T-helper 1 cell treated with Interleukin-12 subunit alpha and Interleukin-12 subunit beta and Interleukin-4 antibody, amounts not matched to agents 30 ng/mL and 1 ng/mL, for 36 hours (primary cell): Measurements from ENCODE around the gene SMPDL3A. TPM values are rescaled to one million over a fixed set of nuclear protein-coding genes. Genes with fewer than 3 reads are reported as not detected.

Experiments
- intact Hi-C: fragments of 100-400 bp; cut with micrococcal nuclease; formaldehyde crosslinking; loops from one replicate; pipeline ENCODE4 v1.15.1; 2024
- total RNA-seq: library from RNA; stranded (reverse); gene quantifications from 2 replicates; pipeline ENCODE4 v1.2.3, GENCODE V29; 2022

Gene SMPDL3A
- total RNA-seq, 1 donor from 2014 or later: 2.1 TPM

GRCh38 chr6:122772724-122773415 lies 16.2 kb upstream of the SMPDL3A start:
- intact Hi-C loops: no loop called here

DNA sequence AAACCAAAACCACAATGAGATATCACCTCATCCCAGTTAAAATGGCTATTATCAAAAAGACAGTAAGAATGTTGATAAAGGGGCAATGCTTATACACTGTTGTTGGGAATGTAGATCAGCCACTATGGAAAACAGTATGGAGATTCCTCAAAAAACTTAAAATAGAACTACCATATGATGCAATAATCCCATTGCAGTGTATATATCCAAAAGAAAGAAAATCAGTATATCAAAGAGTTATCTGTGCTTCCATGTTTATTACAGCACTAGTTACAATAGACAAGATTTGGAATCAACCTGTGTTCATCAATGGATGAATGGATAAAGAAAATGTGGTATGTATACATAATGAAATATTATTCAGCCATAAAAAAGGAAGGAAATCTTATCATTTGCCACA lies 13.1 kb upstream of the SMPDL3A start:
- intact Hi-C loops: no loop called here

- intact Hi-C loops: no loop called here
These were observed 10.8 kb upstream of the SMPDL3A start for GRCh38 chr6:122778302-122778701.

DNA sequence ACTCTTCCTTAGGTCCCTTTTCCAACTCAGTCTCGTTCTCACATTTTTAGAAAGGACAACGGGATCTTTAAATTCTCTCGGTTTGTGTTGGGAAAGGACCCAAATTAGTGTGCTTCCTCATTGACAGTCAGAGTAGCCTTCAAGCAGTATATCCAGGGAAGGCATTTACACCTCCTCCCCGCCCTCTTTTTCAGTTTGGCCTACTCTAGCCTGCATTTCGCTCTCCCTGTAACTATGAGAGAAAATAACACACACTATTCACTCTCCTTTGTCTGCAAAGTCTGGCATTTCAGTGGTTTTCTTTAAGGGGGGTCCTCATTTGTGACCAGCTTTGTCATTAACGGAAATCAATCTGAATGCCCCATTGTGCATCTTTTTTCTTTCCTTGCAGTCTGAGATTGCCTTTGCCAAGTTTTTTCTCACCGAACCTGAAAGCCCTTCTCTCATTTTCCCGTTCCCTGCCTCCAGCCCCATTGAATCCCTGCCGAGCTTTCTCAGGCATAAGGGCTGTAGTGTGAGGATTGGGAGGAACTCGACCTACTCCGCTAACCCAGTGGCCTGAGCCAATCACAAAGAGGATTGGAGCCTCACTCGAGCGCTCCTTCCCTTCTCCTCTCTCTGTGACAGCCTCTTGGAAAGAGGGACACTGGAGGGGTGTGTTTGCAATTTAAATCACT lies 9.9 kb upstream of the SMPDL3A start:
- intact Hi-C loops: no loop called here

DNA sequence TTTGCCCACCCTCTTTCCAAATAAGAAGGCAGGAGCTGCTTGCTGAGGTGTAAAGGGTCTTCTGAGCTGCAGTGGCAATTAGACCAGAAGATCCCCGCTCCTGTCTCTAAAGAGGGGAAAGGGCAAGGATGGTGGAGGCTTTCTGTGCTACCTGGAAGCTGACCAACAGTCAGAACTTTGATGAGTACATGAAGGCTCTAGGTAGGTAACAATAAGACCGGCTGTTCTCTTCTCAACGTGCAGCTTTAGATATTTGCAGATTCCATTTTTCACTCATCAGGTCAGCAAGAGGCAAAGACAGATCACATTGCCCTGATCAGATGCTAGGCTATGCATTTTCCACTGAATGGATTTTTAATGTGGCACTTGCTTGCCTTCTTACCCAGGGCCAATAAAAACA lies 9.4 kb upstream of the SMPDL3A start, which contains the start of gene FABP7:
FABP7 (plus strand) TSS at position 50 of the 400 bp plus-strand sequence; CDS start at position 129, 79 bp downstream.
- intact Hi-C loops: no loop called here

DNA sequence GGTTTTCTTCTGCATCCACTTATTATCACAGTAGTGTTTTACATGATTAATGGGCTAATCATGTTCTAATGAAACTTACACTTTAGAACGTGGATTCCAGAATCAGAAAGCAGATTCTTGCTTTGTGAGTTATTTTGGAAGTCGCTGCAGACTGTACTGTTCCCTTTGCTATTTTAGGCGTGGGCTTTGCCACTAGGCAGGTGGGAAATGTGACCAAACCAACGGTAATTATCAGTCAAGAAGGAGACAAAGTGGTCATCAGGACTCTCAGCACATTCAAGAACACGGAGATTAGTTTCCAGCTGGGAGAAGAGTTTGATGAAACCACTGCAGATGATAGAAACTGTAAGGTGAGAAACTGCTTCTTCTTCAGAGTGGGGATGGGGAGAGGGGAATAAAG lies 8.9 kb upstream of the SMPDL3A start:
- intact Hi-C loops: no loop called here

DNA sequence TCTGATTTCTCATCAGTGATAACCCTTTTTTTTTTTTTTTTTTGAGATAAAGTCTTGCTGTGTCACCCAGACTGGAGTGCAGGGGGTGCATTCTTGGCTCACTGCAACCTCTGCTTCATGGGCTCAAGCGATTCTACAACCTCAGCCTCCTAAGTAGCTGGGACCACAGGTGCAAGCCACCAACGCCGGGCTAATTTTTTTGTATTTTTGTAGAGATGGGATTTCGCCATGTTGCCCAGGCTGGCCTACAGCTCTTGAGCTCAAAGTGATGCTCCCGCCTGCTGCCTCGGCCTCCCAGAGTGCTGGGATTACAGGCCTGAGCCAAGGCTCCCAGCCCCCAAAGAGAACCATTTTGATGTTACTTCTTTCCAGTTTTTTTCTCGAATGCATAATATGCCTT lies 7.3 kb upstream of the SMPDL3A start:
- intact Hi-C loops: no loop called here

DNA sequence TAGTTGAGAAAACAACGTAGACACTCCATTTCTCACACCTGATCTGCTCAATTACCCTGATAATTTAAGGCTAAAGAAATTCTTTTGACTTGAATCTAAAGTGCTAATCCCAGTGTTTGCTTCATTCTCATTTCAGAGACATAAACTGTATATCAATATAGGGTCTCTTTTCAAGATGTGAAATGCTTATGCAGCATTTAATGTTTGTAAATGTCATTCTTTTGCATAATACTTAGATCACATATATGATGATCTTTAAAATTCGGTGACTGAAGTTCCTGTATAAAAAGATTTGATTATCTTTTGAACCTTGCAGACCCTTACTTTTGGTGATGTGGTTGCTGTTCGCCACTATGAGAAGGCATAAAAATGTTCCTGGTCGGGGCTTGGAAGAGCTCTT lies 5.7 kb upstream of the SMPDL3A start:
- intact Hi-C loops: no loop called here

- intact Hi-C loops: no loop called here
These were observed 3.2 kb upstream of the SMPDL3A start for GRCh38 chr6:122785891-122786290.

DNA sequence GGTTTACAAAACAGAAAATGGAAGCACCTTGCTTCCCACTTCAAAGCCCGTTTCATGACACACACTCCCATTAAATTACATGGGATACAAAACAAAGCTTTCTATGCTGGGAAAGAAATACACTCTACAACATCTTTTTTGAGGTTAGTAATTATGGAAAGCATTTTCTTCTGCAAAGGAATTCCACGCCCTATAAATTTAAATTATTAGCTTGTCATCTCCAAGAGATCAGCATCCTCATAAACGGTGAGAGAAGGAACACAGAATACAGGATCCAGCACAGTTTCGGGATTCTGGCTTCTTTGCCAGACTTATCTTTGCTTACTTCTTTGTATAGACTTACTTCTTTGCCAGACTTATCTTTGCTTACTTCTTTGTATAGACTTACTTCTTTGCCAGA lies 1.3 kb upstream of the SMPDL3A start:
- intact Hi-C loops: loop anchor here (2.0 kb wide), 1 partner anchor 37 kb away; no protein-coding TSS in a partner anchor

GRCh38 chr6:122788208-122788607 lies 850 bp upstream of the SMPDL3A start:
- intact Hi-C loops: loop anchor here (2.0 kb wide), 1 partner anchor 37 kb away; no protein-coding TSS in a partner anchor

GRCh38 chr6:122788663-122789181 lies 336 bp upstream of the SMPDL3A start:
- intact Hi-C loops: loop anchor here (1.0 to 2.0 kb wide), 2 partner anchors 38 to 51 kb away; no protein-coding TSS in a partner anchor

GRCh38 chr6:122790028-122790422 lies 967 bp downstream of the SMPDL3A start:
- intact Hi-C loops: loop anchor here (2.0 kb wide), 1 partner anchor 31 kb away; no protein-coding TSS in a partner anchor

DNA sequence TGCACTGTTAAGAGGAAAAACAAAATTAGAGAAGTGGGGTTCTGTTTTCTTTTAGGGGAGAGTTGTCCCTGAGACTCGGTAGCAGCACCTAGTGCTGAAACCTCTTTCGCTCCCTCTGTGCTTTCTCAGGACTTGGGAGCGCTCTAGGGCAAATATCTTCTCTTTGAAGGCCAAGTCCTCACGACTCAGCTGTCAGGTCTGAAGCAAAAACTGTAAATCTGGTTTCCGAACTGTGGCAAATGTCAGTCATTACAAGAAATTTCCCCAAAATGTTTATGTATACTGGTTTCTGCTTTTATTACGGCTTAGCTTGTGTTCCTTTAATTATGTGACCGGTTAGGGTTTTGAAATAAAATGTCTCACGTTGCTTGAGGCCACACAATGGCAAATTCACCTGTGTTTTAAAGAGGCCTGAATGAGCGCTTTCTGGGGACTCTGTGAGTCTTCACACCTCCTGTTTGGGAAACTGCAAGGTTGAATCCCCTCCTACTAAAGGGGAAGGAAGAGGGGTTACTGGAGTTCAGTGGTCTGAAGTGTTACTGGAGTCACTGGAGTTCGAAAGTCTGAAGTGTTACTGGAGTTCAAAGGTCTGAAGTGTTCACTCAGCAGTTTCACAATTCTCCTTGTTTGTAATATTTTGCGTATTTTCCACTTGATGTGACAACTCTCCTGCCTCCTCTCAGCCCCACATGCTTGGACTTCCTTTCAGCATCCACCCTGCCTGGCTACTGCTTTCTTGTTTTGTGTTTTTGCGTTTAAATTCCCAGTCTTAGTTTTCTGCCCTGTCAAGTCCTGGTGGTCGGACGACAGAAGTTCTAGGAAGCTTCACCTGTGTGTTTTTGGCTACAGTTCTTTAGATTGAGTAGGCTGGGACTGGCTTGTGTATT lies 1.6 kb downstream of the SMPDL3A start:
- intact Hi-C loops: loop anchor here (2.0 kb wide), 1 partner anchor 32 kb away; no protein-coding TSS in a partner anchor

DNA sequence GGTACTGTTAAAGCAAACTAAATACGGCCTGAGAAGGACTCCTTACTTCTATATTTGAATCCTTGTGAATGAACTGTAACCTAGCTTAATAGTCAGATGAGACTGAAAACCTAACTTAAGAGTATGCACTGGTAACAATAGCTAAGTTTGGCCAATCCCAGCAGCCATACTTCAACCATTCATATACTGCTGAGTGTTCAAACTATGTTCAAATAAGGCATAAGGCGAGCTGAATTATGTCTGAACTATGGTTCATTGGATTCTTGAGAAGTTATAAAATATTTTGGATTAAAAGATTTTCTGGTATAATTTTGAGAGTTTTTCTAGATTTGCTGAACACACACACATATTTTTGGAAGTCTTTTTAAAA lies 2.2 kb downstream of the SMPDL3A start:
- intact Hi-C loops: loop anchor here (2.0 kb wide), 1 partner anchor 32 kb away; no protein-coding TSS in a partner anchor

DNA sequence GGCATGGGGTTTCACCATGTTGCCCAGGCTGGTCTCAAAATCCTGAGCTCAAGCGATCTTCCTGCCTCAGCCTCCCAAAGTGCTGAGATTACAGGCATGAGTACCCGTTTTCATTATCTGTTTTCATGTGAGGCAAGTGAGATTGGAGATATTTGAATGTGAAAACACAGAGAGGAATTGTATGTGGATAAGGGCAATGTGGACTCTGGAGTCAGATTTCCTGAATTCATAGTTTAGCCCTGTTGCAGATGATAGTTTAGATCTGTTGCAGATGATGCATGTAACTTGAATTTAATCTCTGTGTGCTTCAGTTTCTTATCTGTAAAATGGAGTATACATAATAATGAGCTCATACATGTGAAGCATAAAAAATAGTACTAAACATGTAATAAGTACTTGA lies 3.7 kb downstream of the SMPDL3A start:
- intact Hi-C loops: no loop called here

DNA sequence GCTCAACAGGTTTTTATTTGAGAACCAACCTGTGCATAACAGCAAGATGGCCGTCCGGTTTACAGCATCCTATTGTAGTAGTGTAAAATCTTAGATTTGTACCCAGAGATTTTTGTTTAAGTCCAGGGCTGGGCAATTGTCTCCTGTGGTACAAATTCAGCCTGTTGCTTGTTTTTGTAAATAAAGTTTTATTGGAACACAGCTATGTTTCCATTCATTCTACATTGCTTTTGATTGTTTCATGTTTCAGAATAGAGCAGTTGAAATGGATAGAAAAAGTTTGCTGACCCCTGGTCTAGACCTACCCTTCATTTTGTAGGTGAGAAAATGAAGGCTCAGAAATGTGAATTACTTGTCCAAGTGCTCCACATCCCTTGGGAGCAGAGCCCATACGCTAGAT lies 8.5 kb downstream of the SMPDL3A start:
- intact Hi-C loops: no loop called here

- intact Hi-C loops: no loop called here
These were observed 9.1 kb downstream of the SMPDL3A start for GRCh38 chr6:122798099-122798641.

DNA sequence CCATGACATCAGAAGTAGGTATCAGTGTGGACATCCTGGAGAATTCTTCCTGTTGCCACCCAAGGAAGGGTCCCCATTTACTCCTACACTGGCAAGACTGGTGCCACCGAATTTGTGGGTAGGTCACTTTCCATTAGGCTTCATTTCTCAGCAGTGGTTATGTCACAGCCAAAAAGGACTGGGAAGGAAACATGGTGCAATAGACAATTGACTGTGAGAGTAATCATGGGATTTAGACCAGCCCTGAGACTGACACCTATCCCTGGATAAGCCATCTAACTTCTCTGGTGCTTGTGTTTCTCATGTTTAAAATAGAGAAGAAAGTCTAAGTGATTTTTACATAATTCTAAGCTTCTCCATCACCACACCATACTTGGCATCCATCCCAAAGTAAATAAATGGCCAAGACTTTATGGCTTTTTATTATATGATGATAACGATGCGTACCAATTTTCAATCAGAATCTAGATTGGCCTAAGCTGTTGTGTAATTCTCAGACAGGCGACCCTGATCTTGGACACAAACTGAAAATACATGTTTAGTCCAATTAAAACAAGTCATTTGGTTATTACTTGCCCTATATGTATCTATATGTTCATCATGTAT lies 10.2 kb downstream of the SMPDL3A start:
- intact Hi-C loops: no loop called here

DNA sequence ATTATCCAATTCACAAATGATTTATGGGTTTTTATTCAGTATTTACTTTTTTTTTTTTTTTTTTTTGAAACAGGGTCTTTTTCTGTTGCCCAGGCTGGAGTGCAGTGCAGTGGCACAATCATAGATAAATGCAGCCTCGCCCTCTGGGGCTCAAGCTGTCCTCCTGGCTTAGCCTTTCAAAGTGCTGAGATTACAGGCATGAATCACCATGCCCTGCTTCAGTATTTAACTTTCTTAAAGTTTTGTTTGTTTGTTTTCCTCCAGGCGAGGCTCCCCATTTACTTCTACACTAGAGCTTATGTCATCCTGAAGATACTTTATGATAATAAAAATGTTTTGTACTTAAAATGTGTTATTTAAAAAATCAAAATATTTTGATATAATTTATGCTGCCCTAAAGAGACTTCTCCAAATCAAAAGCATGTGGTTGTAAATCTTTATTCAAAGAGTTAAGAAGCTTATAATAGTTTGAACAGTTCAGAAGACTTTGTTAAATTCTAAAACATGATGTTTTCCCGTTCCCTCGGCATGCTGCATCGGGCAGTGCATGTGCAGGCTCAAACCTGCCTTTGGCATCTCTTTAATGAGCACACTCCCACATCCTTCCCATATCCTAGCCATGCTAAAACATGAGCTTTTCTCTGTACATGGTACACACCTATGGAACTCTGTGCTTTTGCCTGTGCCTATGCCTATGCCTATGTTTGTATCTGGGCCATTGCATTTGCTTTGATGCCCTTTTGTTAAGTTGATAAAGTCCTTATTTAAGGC lies 11.0 kb downstream of the SMPDL3A start:
- intact Hi-C loops: no loop called here
